Measurements from ENCODE around the gene GTF2F1. TPM values are rescaled to one million over a fixed set of nuclear protein-coding genes. Genes with fewer than 3 reads are reported as not detected.

The GTF2F1 gene
- total RNA-seq, 1 experiment from 2014 or later, result 67.2 TPM

GRCh38 chr19:6343462-6343861, 49.5 kb downstream of the GTF2F1 start:
- Histone ChIP-seq H4K5ac (ENCODE audit: insufficient read length, low read depth, low read length) (no peak overlapping the region), H3K79me2 (ENCODE audit: insufficient read depth, low read length) (no peaks in the 10 kb centered on the region), H3K9me3 (ENCODE audit: control insufficient read depth, low read depth, low read length) (no peaks in the 10 kb centered on the region), H3K56ac (ENCODE audit: insufficient read length, low read depth, low read length) (no peak overlapping the region), H3K27ac (ENCODE audit: insufficient read length, low read depth, low read length) (no peak overlapping the region), H2BK120ac (ENCODE audit: low read depth, low read length, poor library complexity, severe bottlenecking) (no peak overlapping the region), H4K8ac (replicated peaks; ENCODE audit: insufficient read length, low read depth, low read length) (no peak overlapping the region), H3K23ac (ENCODE audit: insufficient read length, low read depth, low read length) (no peak overlapping the region), H2BK15ac (ENCODE audit: low read depth, low read length) (no peak overlapping the region), H3K79me1 (ENCODE audit: insufficient read depth, low read depth, low read length, poor library complexity, severe bottlenecking) (no peaks in the 10 kb centered on the region), H3K27me3 (ENCODE audit: insufficient read depth, low read length) (no peaks in the 10 kb centered on the region), H2AK5ac (ENCODE audit: insufficient read length, low read length) (no peak overlapping the region), H3K4ac (ENCODE audit: low read depth, low read length) (no peak overlapping the region), H3K14ac (ENCODE audit: insufficient read depth, low read length) (no peak overlapping the region), H3K4me1 (ENCODE audit: insufficient read depth, low read length) (no peaks in the 10 kb centered on the region), H2BK20ac (ENCODE audit: low read depth, low read length, poor library complexity, severe bottlenecking) (no peak overlapping the region), H2BK5ac (ENCODE audit: insufficient read length, low read length) (no peak overlapping the region), H3K23me2 (ENCODE audit: insufficient read length, low read depth, low read length, poor library complexity, severe bottlenecking) (no peaks in the 10 kb centered on the region), H4K20me1 (ENCODE audit: control insufficient read depth, insufficient read depth, insufficient read length) (no peaks in the 10 kb centered on the region), H3K18ac (ENCODE audit: insufficient read length, low read depth, low read length) (no peak overlapping the region), H4K91ac (ENCODE audit: insufficient read length, low read depth, low read length) (no peak overlapping the region), H3K4me2 (ENCODE audit: insufficient read depth, insufficient read length, low read length) (no peak overlapping the region), H3K9ac (ENCODE audit: extremely low read depth, insufficient read length, low read length) (no peak overlapping the region), H3T11ph (ENCODE audit: low read length) (no peak overlapping the region), H2AFZ (ENCODE audit: low read length) (no peak overlapping the region), H2BK12ac (ENCODE audit: insufficient read length, low read depth, low read length) (no peak overlapping the region)
- no peaks in the 10 kb centered on the region; a peak in 1 of 7 replicates for H3K36me3 Mint-ChIP-seq (ENCODE audit: insufficient read depth in 1 of 3, low read depth in 3 of 3)
- no CpG with 5 or more reads among the region's 1 CpG for WGBS (ENCODE audit: extremely low coverage, insufficient read length, low lambda C conversion rate)
- H3K27ac Mint-ChIP-seq, result no peak overlapping the region
- H3K27me3 Mint-ChIP-seq (ENCODE audit: low read depth), result peaks cover 10% of the 10 kb centered on the region
- peaks cover 6 to 55% of the 10 kb centered on the region in 2 experiments; a peak in 4 of 5 replicates for H3K9me3 Mint-ChIP-seq
- no peak for TF ChIP-seq CTCF (conservative IDR thresholded peaks at IDR 0.05)
- no peak overlapping the region for H3K4me3 Mint-ChIP-seq
- no peaks in the 10 kb centered on the region for H3K4me1 Mint-ChIP-seq
- no peak for DNase-seq
